Measurements from ENCODE around the gene DYNC1H1. TPM values are rescaled to one million over a fixed set of nuclear protein-coding genes. Genes with fewer than 3 reads are reported as not detected.
A peak's percentile ranks its signal among the peaks of the same experiment; 100 is the strongest.

Gene DYNC1H1
- total RNA-seq, 1 donor from 2014 or later, result 357 TPM

- no peak for DNase-seq (ENCODE audit: low spot score)
Measured at GRCh38 chr14:101944451-101944850, 19.9 kb upstream of the DYNC1H1 start.

- DNase-seq (ENCODE audit: low spot score), result no peak
Measured at GRCh38 chr14:101945171-101945570, 19.2 kb upstream of the DYNC1H1 start.

GRCh38 chr14:101947577-101947903 lies 16.8 kb upstream of the DYNC1H1 start:
- no peak for DNase-seq (ENCODE audit: low spot score)

GRCh38 chr14:101947904-101948665 lies 16.3 kb upstream of the DYNC1H1 start:
- peak; percentile 100 for DNase-seq (ENCODE audit: low spot score)

GRCh38 chr14:101948666-101949216 lies 15.6 kb upstream of the DYNC1H1 start:
- no peak for DNase-seq (ENCODE audit: low spot score)

- DNase-seq (ENCODE audit: low spot score), result no peak
Measured at GRCh38 chr14:101950100-101950499, 14.3 kb upstream of the DYNC1H1 start.

- DNase-seq (ENCODE audit: low spot score), result no peak
Measured at GRCh38 chr14:101950516-101951215, 13.7 kb upstream of the DYNC1H1 start.

GRCh38 chr14:101953151-101953550 lies 11.2 kb upstream of the DYNC1H1 start:
- DNase-seq (ENCODE audit: low spot score), result no peak

- no peak for DNase-seq (ENCODE audit: low spot score)
Measured at GRCh38 chr14:101954501-101954900, 9.9 kb upstream of the DYNC1H1 start.

- DNase-seq (ENCODE audit: low spot score), result no peak
Measured at GRCh38 chr14:101955695-101956161, 8.6 kb upstream of the DYNC1H1 start.

- no peak for DNase-seq (ENCODE audit: low spot score)
Measured at GRCh38 chr14:101956179-101956885, 8.0 kb upstream of the DYNC1H1 start.

- DNase-seq (ENCODE audit: low spot score), result no peak
Measured at GRCh38 chr14:101957406-101958234, 6.8 kb upstream of the DYNC1H1 start.

GRCh38 chr14:101958418-101959180 lies 5.8 kb upstream of the DYNC1H1 start:
- DNase-seq (ENCODE audit: low spot score), result peak; percentile 81

GRCh38 chr14:101959277-101959676 lies 5.1 kb upstream of the DYNC1H1 start:
- no peak for DNase-seq (ENCODE audit: low spot score)

GRCh38 chr14:101960225-101960624 lies 4.1 kb upstream of the DYNC1H1 start:
- no peak for DNase-seq (ENCODE audit: low spot score)

- peak; percentile 76 for DNase-seq (ENCODE audit: low spot score)
Measured at GRCh38 chr14:101961011-101961721, 3.2 kb upstream of the DYNC1H1 start.

GRCh38 chr14:101961746-101962502 lies 2.4 kb upstream of the DYNC1H1 start:
- DNase-seq (ENCODE audit: low spot score), result no peak

- DNase-seq (ENCODE audit: low spot score), result peak; percentile 73
Measured at GRCh38 chr14:101962503-101962874, 1.9 kb upstream of the DYNC1H1 start.

- DNase-seq (ENCODE audit: low spot score), result no peak
Measured at GRCh38 chr14:101963052-101963451, 1.3 kb upstream of the DYNC1H1 start.
